ENCODE data around the gene ANO4.

The ANO4 gene

GRCh38 chr12:100913872-100914592 lies 119.5 kb downstream of the ANO4 start:
- H4K20me1 ChIP-seq (ENCODE audit: low read depth, low read length): no peaks in the 10 kb centered on the region
- H3K9me3 ChIP-seq (ENCODE audit: insufficient read depth, low read length): no peaks in the 10 kb centered on the region
- no peak overlapping the region for H3K4me2 ChIP-seq (ENCODE audit: low read depth, low read length, poor library complexity, severe bottlenecking)
- no peaks in the 10 kb centered on the region for H3K9me2 ChIP-seq (replicated peaks; ENCODE audit: insufficient read depth, low read length)
- no peak overlapping the region for H3K27ac ChIP-seq (ENCODE audit: low read depth, low read length)
- no peaks in the 10 kb centered on the region for H3F3A ChIP-seq (ENCODE audit: insufficient read depth)
- H3K36me3 ChIP-seq (ENCODE audit: low read length): no peaks in the 10 kb centered on the region
- H3K27me3 ChIP-seq (ENCODE audit: low read length): no peaks in the 10 kb centered on the region
- H3K4me3 ChIP-seq (ENCODE audit: insufficient read depth, low read length, poor library complexity, severe bottlenecking): no peak overlapping the region
- no peak overlapping the region for H3K9ac ChIP-seq (ENCODE audit: low read length)
- no peak overlapping the region for H2AFZ ChIP-seq (ENCODE audit: low read depth, low read length, severe bottlenecking)
- TF ChIP-seq CTCF (IDR thresholded peaks at IDR 0.05; ENCODE audit: insufficient read depth, low read length, poor library complexity, severe bottlenecking) (no peak), EZH2phosphoT487 (conservative IDR thresholded peaks at IDR 0.05; ENCODE audit: low read length) (no peak)
- H3K79me2 ChIP-seq (ENCODE audit: insufficient read depth, low read length): no peaks in the 10 kb centered on the region

- Histone ChIP-seq H3F3A (ENCODE audit: insufficient read depth) (no peaks in the 10 kb centered on the region), H3K9me2 (replicated peaks; ENCODE audit: insufficient read depth, low read length) (no peaks in the 10 kb centered on the region), H3K27me3 (ENCODE audit: low read length) (no peaks in the 10 kb centered on the region), H3K9ac (ENCODE audit: low read length) (no peak overlapping the region), H4K20me1 (ENCODE audit: low read depth, low read length) (no peaks in the 10 kb centered on the region), H3K79me2 (ENCODE audit: insufficient read depth, low read length) (no peaks in the 10 kb centered on the region), H3K4me2 (ENCODE audit: low read depth, low read length, poor library complexity, severe bottlenecking) (no peak overlapping the region), H3K27ac (ENCODE audit: low read depth, low read length) (no peak overlapping the region), H2AFZ (ENCODE audit: low read depth, low read length, severe bottlenecking) (no peak overlapping the region), H3K36me3 (ENCODE audit: low read length) (no peaks in the 10 kb centered on the region), H3K9me3 (ENCODE audit: insufficient read depth, low read length) (no peaks in the 10 kb centered on the region), H3K4me3 (ENCODE audit: insufficient read depth, low read length, poor library complexity, severe bottlenecking) (no peak overlapping the region)
- TF ChIP-seq EZH2phosphoT487 (conservative IDR thresholded peaks at IDR 0.05; ENCODE audit: low read length): no peak
- TF ChIP-seq CTCF (IDR thresholded peaks at IDR 0.05; ENCODE audit: insufficient read depth, low read length, poor library complexity, severe bottlenecking): no peak
These were observed 124.5 kb downstream of the ANO4 start for GRCh38 chr12:100919116-100919515.

- Histone ChIP-seq H3K9me3 (ENCODE audit: insufficient read depth, low read length) (no peaks in the 10 kb centered on the region), H3K27me3 (ENCODE audit: low read length) (no peaks in the 10 kb centered on the region), H3K9ac (ENCODE audit: low read length) (no peak overlapping the region), H2AFZ (ENCODE audit: low read depth, low read length, severe bottlenecking) (no peak overlapping the region), H3K36me3 (ENCODE audit: low read length) (no peaks in the 10 kb centered on the region), H3K79me2 (ENCODE audit: insufficient read depth, low read length) (no peaks in the 10 kb centered on the region), H3K9me2 (replicated peaks; ENCODE audit: insufficient read depth, low read length) (no peaks in the 10 kb centered on the region), H3K4me3 (ENCODE audit: insufficient read depth, low read length, poor library complexity, severe bottlenecking) (no peak overlapping the region), H4K20me1 (ENCODE audit: low read depth, low read length) (no peaks in the 10 kb centered on the region), H3F3A (ENCODE audit: insufficient read depth) (no peaks in the 10 kb centered on the region), H3K27ac (ENCODE audit: low read depth, low read length) (no peak overlapping the region), H3K4me2 (ENCODE audit: low read depth, low read length, poor library complexity, severe bottlenecking) (no peak overlapping the region)
- TF ChIP-seq CTCF (IDR thresholded peaks at IDR 0.05; ENCODE audit: insufficient read depth, low read length, poor library complexity, severe bottlenecking) (no peak), EZH2phosphoT487 (conservative IDR thresholded peaks at IDR 0.05; ENCODE audit: low read length) (no peak)
These were observed 125.9 kb downstream of the ANO4 start for GRCh38 chr12:100920493-100920892.

All from SU-DHL-6 (cell line).